Right lobe of liver (tissue), 6 donors: ENCODE measurements around the gene FEM1B. TPM values are rescaled to one million over a fixed set of nuclear protein-coding genes. Genes with fewer than 3 reads are reported as not detected.

Source experiments
- ATAC-seq, 4 donors: fragments of 200-7000 bp; cut with Tn5 transposase; one replicate each; pipeline ENCODE4 v1.9.1; 2020; ENCODE audit warnings: mild to moderate bottlenecking in 4 of 4, moderate library complexity in 4 of 4
- DNase-seq, 3 donors: peaks; one replicate each; pipeline ENCODE4 v3.0.0-alpha.2; 2020
- H3K27ac ChIP-seq, 3 donors: fragments of 200-600 bp; one replicate each; pipeline ENCODE4 v1.8.0; 2022
- H3K27me3 ChIP-seq, 2 donors: fragments of 200-600 bp; one replicate each; pipeline ENCODE4 v1.8.0; 2022
- H3K36me3 ChIP-seq, 4 donors: fragments of 200-600 bp; sonication (generic) in 1 of 4; one replicate each; pipeline versions ENCODE4 v1.5.1 to v1.8.0; 2017 to 2022; ENCODE audit warnings: control low read depth in 1 of 4
- H3K4me1 ChIP-seq, 4 donors: fragments of 200-600 bp; sonication (generic) in 1 of 4; one replicate each; pipeline versions ENCODE4 v1.5.1 to v1.8.0; 2017 to 2022; ENCODE audit warnings: control low read depth in 1 of 4
- H3K4me3 ChIP-seq, 3 donors: fragments of 200-600 bp; one replicate each; pipeline ENCODE4 v1.8.0; 2022
- H3K9me3 ChIP-seq, 4 donors: fragments of 200-600 bp; sonication (generic) in 1 of 4; one replicate each; pipeline versions ENCODE4 v1.5.1 to v1.8.0; 2017 to 2022; ENCODE audit warnings: control low read depth in 1 of 4
- POLR2A ChIP-seq: fragments of 450-650 bp; IDR thresholded peaks from one replicate; pipeline ENCODE4 v1.6.1; 2017; ENCODE audit warnings: antibody characterized with exemption, mild to moderate bottlenecking
- WGBS: methylation state at CpG from one replicate; pipeline ENCODE4 v1.1.6; 2018; ENCODE audit warnings: low coverage, low lambda C conversion rate; ENCODE audit not compliant: insufficient coverage; ENCODE audit errors: missing lambda C conversion rate; 5-methylcytosine and 5-hydroxymethylcytosine counted together
- intact Hi-C, 2 donors: fragments of 100-400 bp; cut with DNase I; formaldehyde crosslinking; loops; one replicate each; pipeline versions ENCODE4 v1.11.2 to v1.14.1; 2022
- total RNA-seq, 6 experiments: library from RNA; depleted of rRNA in 2 of 6; stranded (reverse); fragments of >200 nt in 2 of 6; fragmentation: NEBNext Ultra II Directional in 3 of 6; extraction: Animal tissue kit (Norgen Biotek cat#: 25700) in 3 of 6; gene quantifications; one replicate each; pipeline versions ENCODE4 v1.1.0 to v1.2.4, GENCODE V29; 2016 to 2023
- TF ChIP-seq, protein P1 (sequence below), 4 donors: fragments of 200-600 bp in 3 of 4; fragments of 450-650 bp in 1 of 4; IDR thresholded peaks; one replicate each; pipeline versions ENCODE4 v1.5.1 to v1.8.0; 2016 to 2022; ENCODE audit warnings: antibody characterized with exemption in 4 of 4, mild to moderate bottlenecking in 2 of 4
- donor health status: DM: no; HTN: yes; CAD: no.
- donor health status: DM: no; HTN: no; CAD: no.
- donor health status: DM: no; HTN: no; CAD: no.
- donor health status: DM: no; HTN: yes; CAD: no.
- donor health status: DM: no; HTN: yes; CAD: no.

Gene FEM1B
- total RNA-seq, 6 experiments from 2014 or later: 17.7 to 28.3 (median 23.1) TPM

DNA sequence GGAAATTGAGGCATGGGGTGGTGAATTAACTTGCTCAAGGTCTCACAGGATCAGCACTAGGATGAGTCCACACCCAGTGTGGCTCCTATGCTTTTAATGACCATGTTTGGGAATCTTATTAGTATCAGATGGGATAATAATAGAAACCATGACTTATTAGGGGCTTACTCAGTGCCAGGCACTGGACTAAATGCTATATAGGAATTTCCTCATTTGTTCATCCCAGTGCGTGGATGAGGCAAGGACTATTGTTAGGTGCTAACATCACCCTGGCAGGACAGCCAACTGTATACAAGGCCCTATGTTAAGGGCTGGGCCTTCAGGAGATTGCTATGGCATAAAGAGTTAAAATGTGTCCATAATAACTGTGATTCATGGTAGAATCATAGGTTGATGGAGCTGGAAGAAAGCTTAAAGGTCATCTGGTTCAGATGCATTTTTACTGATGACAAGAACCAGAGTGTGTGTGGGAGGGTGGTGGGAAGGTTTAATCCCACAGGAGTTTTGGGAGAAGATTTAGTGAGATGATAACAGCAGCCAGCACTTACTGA is 4.7 kb upstream of the FEM1B start:
- ATAC-seq (no peak), DNase-seq (no peak)
- Histone ChIP-seq H3K27me3 (no peaks in the 10 kb centered on the region), H3K4me3 (no peak overlapping the region), H3K36me3 (no peaks in the 10 kb centered on the region), H3K4me1 (peaks cover 0 to 36% (median 12%) of the 10 kb centered on the region in 4 donors), H3K9me3 (no peaks in the 10 kb centered on the region), H3K27ac (no peak overlapping the region)
- 75% methylated on average over 1 of the region's 1 CpG for WGBS
- intact Hi-C loops: no loop called here
- no peak for TF ChIP-seq POLR2A
- TF ChIP-seq, protein P1, sequence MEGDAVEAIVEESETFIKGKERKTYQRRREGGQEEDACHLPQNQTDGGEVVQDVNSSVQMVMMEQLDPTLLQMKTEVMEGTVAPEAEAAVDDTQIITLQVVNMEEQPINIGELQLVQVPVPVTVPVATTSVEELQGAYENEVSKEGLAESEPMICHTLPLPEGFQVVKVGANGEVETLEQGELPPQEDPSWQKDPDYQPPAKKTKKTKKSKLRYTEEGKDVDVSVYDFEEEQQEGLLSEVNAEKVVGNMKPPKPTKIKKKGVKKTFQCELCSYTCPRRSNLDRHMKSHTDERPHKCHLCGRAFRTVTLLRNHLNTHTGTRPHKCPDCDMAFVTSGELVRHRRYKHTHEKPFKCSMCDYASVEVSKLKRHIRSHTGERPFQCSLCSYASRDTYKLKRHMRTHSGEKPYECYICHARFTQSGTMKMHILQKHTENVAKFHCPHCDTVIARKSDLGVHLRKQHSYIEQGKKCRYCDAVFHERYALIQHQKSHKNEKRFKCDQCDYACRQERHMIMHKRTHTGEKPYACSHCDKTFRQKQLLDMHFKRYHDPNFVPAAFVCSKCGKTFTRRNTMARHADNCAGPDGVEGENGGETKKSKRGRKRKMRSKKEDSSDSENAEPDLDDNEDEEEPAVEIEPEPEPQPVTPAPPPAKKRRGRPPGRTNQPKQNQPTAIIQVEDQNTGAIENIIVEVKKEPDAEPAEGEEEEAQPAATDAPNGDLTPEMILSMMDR (IDR thresholded peaks at IDR 0.05): no peak

DNA sequence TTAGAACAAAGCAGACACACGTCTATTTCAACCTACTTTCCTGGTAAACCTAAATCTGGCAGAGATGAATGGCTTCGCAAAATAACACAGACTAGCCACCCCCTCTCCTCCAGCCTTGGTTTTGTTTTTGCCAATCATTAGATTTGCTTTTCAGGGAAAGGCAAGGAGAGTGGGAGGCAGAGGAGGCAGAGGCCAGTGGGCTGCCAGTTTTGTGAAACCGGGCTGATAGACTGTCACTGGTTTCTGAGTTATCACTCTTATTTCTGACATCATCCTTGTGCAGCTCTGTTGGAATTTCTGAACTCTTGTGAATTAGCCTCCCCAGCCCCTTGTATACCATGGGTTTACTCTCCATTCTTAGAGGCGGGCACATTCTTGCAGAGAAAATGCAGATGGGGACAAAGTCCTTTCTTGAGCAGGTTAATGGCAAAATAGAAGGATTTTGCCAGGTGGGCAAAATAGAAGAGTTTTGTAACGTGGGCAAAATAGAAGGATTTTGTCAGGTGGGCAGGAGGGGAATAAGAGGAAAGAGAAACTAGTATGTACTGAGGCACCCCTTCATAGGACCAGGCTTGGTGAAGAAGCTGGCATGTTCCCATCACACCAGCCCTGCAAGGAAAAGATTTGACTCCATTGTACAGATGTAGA is 3.2 kb upstream of the FEM1B start:
- Histone ChIP-seq H3K9me3 (no peaks in the 10 kb centered on the region), H3K36me3 (no peaks in the 10 kb centered on the region), H3K27ac (peak overlapping the region; percentile 31 to 94 (median 84)), H3K4me3 (no peak overlapping the region), H3K27me3 (no peaks in the 10 kb centered on the region), H3K4me1 (peaks cover 0 to 40% (median 13%) of the 10 kb centered on the region in 4 donors)
- intact Hi-C loops: no loop called here
- TF ChIP-seq, protein P1 (IDR thresholded peaks at IDR 0.05): no peak
- TF ChIP-seq POLR2A: no peak
- DNase-seq (no peak), ATAC-seq (no peak)
- 68% methylated on average over 5 of the region's 5 CpGs for WGBS

GRCh38 chr15:68275165-68275746 is 2.3 kb upstream of the FEM1B start:
- peak overlapping the region; percentile 61 to 94 (median 84) for H3K27ac ChIP-seq
- H3K4me1 ChIP-seq: peaks cover 0 to 50% (median 17%) of the 10 kb centered on the region in 4 donors
- H3K36me3 ChIP-seq: no peaks in the 10 kb centered on the region
- WGBS: 41% methylated on average over 3 of the region's 3 CpGs
- DNase-seq (peak in 2 of 3 donors; percentile 35 to 83), ATAC-seq (peak; percentile 40 to 54 (median 44))
- no peaks in the 10 kb centered on the region for H3K9me3 ChIP-seq
- H3K27me3 ChIP-seq: no peaks in the 10 kb centered on the region
- TF ChIP-seq, protein P1 (IDR thresholded peaks at IDR 0.05): no peak
- no peak for TF ChIP-seq POLR2A
- intact Hi-C loops: no loop called here
- no peak overlapping the region for H3K4me3 ChIP-seq

DNA sequence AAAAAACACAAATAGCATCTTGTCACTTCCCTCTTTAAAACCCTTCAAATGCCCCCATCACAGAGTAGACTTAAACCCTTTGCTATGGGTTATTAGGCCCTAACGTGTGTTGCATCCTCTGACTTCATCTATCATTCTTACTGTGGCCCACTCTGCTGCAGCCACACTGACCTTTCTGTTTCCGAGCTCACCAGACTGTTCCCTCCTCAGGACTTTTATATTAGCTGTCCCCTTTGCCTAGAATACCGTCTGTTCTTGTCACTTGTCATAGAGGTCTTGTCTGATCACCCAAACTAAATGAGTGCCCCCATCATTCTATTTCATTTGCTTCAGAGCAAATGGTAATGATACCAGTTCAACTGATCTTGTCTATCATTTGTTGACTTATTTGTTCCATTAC is 877 bp upstream of the FEM1B start:
- no peaks in the 10 kb centered on the region for H3K9me3 ChIP-seq
- ATAC-seq: no peak
- no peaks in the 10 kb centered on the region for H3K36me3 ChIP-seq
- no peak for TF ChIP-seq POLR2A
- TF ChIP-seq, protein P1 (IDR thresholded peaks at IDR 0.05): no peak
- intact Hi-C loops: no loop called here
- DNase-seq: no peak
- peak overlapping the region; percentile 94 to 97 (median 97) for H3K27ac ChIP-seq
- no peaks in the 10 kb centered on the region for H3K27me3 ChIP-seq
- H3K4me3 ChIP-seq: peak overlapping the region; percentile 73 to 96 (median 94)
- WGBS: 42% methylated on average over 3 of the region's 3 CpGs
- H3K4me1 ChIP-seq: peaks cover 0 to 58% (median 23%) of the 10 kb centered on the region in 4 donors
